Right lobe of liver (tissue), 4 donors: ENCODE results near the gene COL25A1.

Experiments
- POLR2A ChIP-seq: fragments of 450-650 bp; IDR thresholded peaks from one replicate; pipeline ENCODE4 v1.6.1; 2017; ENCODE audit warnings: antibody characterized with exemption, mild to moderate bottlenecking
- TF ChIP-seq, protein P1 (sequence below), 4 donors: fragments of 200-600 bp in 3 of 4; fragments of 450-650 bp in 1 of 4; IDR thresholded peaks; one replicate each; pipeline versions ENCODE4 v1.5.1 to v1.8.0; 2016 to 2022; ENCODE audit warnings: antibody characterized with exemption in 4 of 4, mild to moderate bottlenecking in 2 of 4
- donor health status: DM: no; HTN: no; CAD: no.
- donor health status: DM: no; HTN: no; CAD: no.
- donor health status: DM: no; HTN: yes; CAD: no.

- TF ChIP-seq, protein P1, sequence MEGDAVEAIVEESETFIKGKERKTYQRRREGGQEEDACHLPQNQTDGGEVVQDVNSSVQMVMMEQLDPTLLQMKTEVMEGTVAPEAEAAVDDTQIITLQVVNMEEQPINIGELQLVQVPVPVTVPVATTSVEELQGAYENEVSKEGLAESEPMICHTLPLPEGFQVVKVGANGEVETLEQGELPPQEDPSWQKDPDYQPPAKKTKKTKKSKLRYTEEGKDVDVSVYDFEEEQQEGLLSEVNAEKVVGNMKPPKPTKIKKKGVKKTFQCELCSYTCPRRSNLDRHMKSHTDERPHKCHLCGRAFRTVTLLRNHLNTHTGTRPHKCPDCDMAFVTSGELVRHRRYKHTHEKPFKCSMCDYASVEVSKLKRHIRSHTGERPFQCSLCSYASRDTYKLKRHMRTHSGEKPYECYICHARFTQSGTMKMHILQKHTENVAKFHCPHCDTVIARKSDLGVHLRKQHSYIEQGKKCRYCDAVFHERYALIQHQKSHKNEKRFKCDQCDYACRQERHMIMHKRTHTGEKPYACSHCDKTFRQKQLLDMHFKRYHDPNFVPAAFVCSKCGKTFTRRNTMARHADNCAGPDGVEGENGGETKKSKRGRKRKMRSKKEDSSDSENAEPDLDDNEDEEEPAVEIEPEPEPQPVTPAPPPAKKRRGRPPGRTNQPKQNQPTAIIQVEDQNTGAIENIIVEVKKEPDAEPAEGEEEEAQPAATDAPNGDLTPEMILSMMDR (IDR thresholded peaks at IDR 0.05): no peak
- no peak for TF ChIP-seq POLR2A
Observed at GRCh38 chr4:109205186-109205585, 97.3 kb downstream of the COL25A1 start.
